ENCODE data around the gene TEX51.

The TEX51 gene

GRCh38 chr2:126934809-126935208 is 36.1 kb downstream of the TEX51 start:
- Histone ChIP-seq H3K27ac (ENCODE audit: low read length) (no peak overlapping the region), H3K9ac (ENCODE audit: low read length) (no peak overlapping the region), H3K9me2 (replicated peaks; ENCODE audit: insufficient read depth, low read length) (no peaks in the 10 kb centered on the region), H3K4me1 (ENCODE audit: low read length) (no peaks in the 10 kb centered on the region), H3K4me2 (ENCODE audit: low read depth, low read length) (no peak overlapping the region), H2AFZ (ENCODE audit: low read length) (no peak overlapping the region), H4K20me1 (ENCODE audit: insufficient read depth, low read length) (no peaks in the 10 kb centered on the region), H3K79me2 (ENCODE audit: low read length) (no peaks in the 10 kb centered on the region), H3F3A (ENCODE audit: insufficient read depth, low read length) (no peaks in the 10 kb centered on the region), H3K27me3 (replicated peaks; ENCODE audit: insufficient read depth, low read length) (no peaks in the 10 kb centered on the region), H3K36me3 (replicated peaks; ENCODE audit: insufficient read depth, low read length) (no peaks in the 10 kb centered on the region), H3K9me3 (replicated peaks; ENCODE audit: insufficient read depth, low read length) (no peaks in the 10 kb centered on the region), H3K4me3 (ENCODE audit: low read length) (no peak overlapping the region)
- DNase-seq = no peak
- no peak for TF ChIP-seq EZH2phosphoT487 (IDR thresholded peaks at IDR 0.05; ENCODE audit: low read length)
- no peak for TF ChIP-seq EZH2 (optimal IDR thresholded peaks at IDR 0.05; ENCODE audit: low read depth, low read length)

GRCh38 chr2:126935774-126936173 is 37.1 kb downstream of the TEX51 start:
- Histone ChIP-seq H3K27ac (ENCODE audit: low read length) (no peak overlapping the region), H3K36me3 (replicated peaks; ENCODE audit: insufficient read depth, low read length) (no peaks in the 10 kb centered on the region), H3K4me2 (ENCODE audit: low read depth, low read length) (no peak overlapping the region), H3K27me3 (replicated peaks; ENCODE audit: insufficient read depth, low read length) (no peaks in the 10 kb centered on the region), H3K9me2 (replicated peaks; ENCODE audit: insufficient read depth, low read length) (no peaks in the 10 kb centered on the region), H3K4me1 (ENCODE audit: low read length) (no peaks in the 10 kb centered on the region), H2AFZ (ENCODE audit: low read length) (no peak overlapping the region), H3K9ac (ENCODE audit: low read length) (no peak overlapping the region), H3F3A (ENCODE audit: insufficient read depth, low read length) (no peaks in the 10 kb centered on the region), H3K79me2 (ENCODE audit: low read length) (no peaks in the 10 kb centered on the region), H4K20me1 (ENCODE audit: insufficient read depth, low read length) (no peaks in the 10 kb centered on the region), H3K9me3 (replicated peaks; ENCODE audit: insufficient read depth, low read length) (no peaks in the 10 kb centered on the region), H3K4me3 (ENCODE audit: low read length) (no peak overlapping the region)
- no peak for DNase-seq
- TF ChIP-seq EZH2phosphoT487 (IDR thresholded peaks at IDR 0.05; ENCODE audit: low read length) (no peak), CTCF (IDR thresholded peaks at IDR 0.05; ENCODE audit: low read length) (no peak), EZH2 (optimal IDR thresholded peaks at IDR 0.05; ENCODE audit: low read depth, low read length) (no peak)

GRCh38 chr2:126936219-126936723 is 37.6 kb downstream of the TEX51 start:
- no peak overlapping the region for H3K4me3 ChIP-seq (ENCODE audit: low read length)
- no peaks in the 10 kb centered on the region for H3K9me3 ChIP-seq (replicated peaks; ENCODE audit: insufficient read depth, low read length)
- no peak overlapping the region for H2AFZ ChIP-seq (ENCODE audit: low read length)
- DNase-seq = no peak
- H3F3A ChIP-seq (ENCODE audit: insufficient read depth, low read length) = no peaks in the 10 kb centered on the region
- H3K4me2 ChIP-seq (ENCODE audit: low read depth, low read length) = no peak overlapping the region
- H3K4me1 ChIP-seq (ENCODE audit: low read length) = no peaks in the 10 kb centered on the region
- TF ChIP-seq CTCF (IDR thresholded peaks at IDR 0.05; ENCODE audit: low read length) (no peak), EZH2 (optimal IDR thresholded peaks at IDR 0.05; ENCODE audit: low read depth, low read length) (no peak), EZH2phosphoT487 (IDR thresholded peaks at IDR 0.05; ENCODE audit: low read length) (no peak)
- H3K9me2 ChIP-seq (replicated peaks; ENCODE audit: insufficient read depth, low read length) = no peaks in the 10 kb centered on the region
- no peaks in the 10 kb centered on the region for H3K79me2 ChIP-seq (ENCODE audit: low read length)
- H4K20me1 ChIP-seq (ENCODE audit: insufficient read depth, low read length) = no peaks in the 10 kb centered on the region
- H3K27ac ChIP-seq (ENCODE audit: low read length) = no peak overlapping the region
- H3K36me3 ChIP-seq (replicated peaks; ENCODE audit: insufficient read depth, low read length) = no peaks in the 10 kb centered on the region
- H3K9ac ChIP-seq (ENCODE audit: low read length) = no peak overlapping the region
- no peaks in the 10 kb centered on the region for H3K27me3 ChIP-seq (replicated peaks; ENCODE audit: insufficient read depth, low read length)

GRCh38 chr2:126940331-126940730 is 41.6 kb downstream of the TEX51 start:
- H3K27me3 ChIP-seq (replicated peaks; ENCODE audit: insufficient read depth, low read length) = no peaks in the 10 kb centered on the region

More at GRCh38 chr2:126940331-126940730, 41.6 kb downstream of the TEX51 start:
- no peaks in the 10 kb centered on the region for H3K36me3 ChIP-seq (replicated peaks; ENCODE audit: insufficient read depth, low read length)
- H3K9ac ChIP-seq (ENCODE audit: low read length) = no peak overlapping the region
- H3K4me3 ChIP-seq (ENCODE audit: low read length) = no peak overlapping the region
- no peak overlapping the region for H2AFZ ChIP-seq (ENCODE audit: low read length)
- no peaks in the 10 kb centered on the region for H3K9me2 ChIP-seq (replicated peaks; ENCODE audit: insufficient read depth, low read length)
- H3K9me3 ChIP-seq (replicated peaks; ENCODE audit: insufficient read depth, low read length) = no peaks in the 10 kb centered on the region
- H4K20me1 ChIP-seq (ENCODE audit: insufficient read depth, low read length) = no peaks in the 10 kb centered on the region
- DNase-seq = no peak
- no peaks in the 10 kb centered on the region for H3K79me2 ChIP-seq (ENCODE audit: low read length)
- H3K27ac ChIP-seq (ENCODE audit: low read length) = no peak overlapping the region
- H3K4me2 ChIP-seq (ENCODE audit: low read depth, low read length) = no peak overlapping the region
- no peaks in the 10 kb centered on the region for H3K4me1 ChIP-seq (ENCODE audit: low read length)
- TF ChIP-seq EZH2phosphoT487 (IDR thresholded peaks at IDR 0.05; ENCODE audit: low read length) (no peak), CTCF (IDR thresholded peaks at IDR 0.05; ENCODE audit: low read length) (no peak), EZH2 (optimal IDR thresholded peaks at IDR 0.05; ENCODE audit: low read depth, low read length) (no peak)
- no peaks in the 10 kb centered on the region for H3F3A ChIP-seq (ENCODE audit: insufficient read depth, low read length)
